ENCODE data around the gene COL4A1. TPM values are rescaled to one million over a fixed set of nuclear protein-coding genes. Genes with fewer than 3 reads are reported as not detected.

The COL4A1 gene
- total and polyA plus RNA-seq, 11 donors, result 52.6 to 428 (median 184) TPM

DNA sequence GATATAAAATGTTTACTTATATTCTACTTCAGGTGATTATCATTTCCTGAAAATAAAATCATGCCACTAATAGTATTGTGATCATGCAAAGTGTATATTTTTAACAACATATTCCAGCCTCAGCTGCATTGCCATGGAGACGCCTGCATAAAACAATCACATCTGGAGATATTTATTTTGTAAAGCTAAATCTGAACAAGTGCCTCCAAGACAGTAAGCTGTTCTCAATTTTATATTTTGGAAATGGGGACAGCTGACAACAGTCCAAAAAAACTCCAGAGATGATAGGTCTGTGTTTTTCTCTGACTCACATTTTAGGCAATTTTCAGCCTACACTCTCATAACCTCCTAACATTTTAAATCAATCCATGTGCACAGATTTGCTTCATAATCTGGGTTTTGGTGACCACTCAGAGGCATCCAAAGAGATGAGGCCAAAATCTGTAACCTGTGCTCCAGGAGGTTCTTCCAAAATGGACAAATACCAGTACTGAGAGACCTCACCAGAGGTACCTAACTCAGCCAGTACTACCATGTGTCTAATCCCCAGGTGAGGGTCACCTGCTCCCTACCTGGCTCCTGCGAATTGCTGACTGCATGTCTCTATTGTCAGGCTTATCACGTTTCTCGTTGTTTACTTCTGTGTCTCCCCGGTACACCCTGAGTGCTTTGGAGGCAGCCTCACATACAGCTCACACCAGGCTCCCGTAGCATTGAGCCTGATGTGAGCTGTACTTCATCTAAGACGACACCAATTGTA, 62.7 kb downstream of the COL4A1 start:
- Histone ChIP-seq H3K27ac (peak overlapping the region; percentile 30 to 84 (median 68)), H3K27me3 (no peaks in the 10 kb centered on the region), H3K9me3 (no peaks in the 10 kb centered on the region), H3K4me3 (no peak overlapping the region), H3K4me1 (peaks cover 10 to 99% (median 81%) of the 10 kb centered on the region in 12 donors), H3K36me3 (peaks cover 0 to 22% (median 0%) of the 10 kb centered on the region in 9 donors)
- intact Hi-C loops (cut with DNase I), result loop anchor here in 2 of 10 donors (5.0 to 10.0 kb wide), 2 partner anchors 61 to 168 kb away; partner anchors contain the start of genes COL4A1 (in 1 of the 2) and COL4A2 (in 1 of the 2)
- peak in 2 of 4 donors; percentile 23 to 33 for ATAC-seq
- WGBS, 4 donors, result 44 to 51% (median 49%) methylated on average over 7 of the region's 7 CpGs
- TF ChIP-seq, protein P1, sequence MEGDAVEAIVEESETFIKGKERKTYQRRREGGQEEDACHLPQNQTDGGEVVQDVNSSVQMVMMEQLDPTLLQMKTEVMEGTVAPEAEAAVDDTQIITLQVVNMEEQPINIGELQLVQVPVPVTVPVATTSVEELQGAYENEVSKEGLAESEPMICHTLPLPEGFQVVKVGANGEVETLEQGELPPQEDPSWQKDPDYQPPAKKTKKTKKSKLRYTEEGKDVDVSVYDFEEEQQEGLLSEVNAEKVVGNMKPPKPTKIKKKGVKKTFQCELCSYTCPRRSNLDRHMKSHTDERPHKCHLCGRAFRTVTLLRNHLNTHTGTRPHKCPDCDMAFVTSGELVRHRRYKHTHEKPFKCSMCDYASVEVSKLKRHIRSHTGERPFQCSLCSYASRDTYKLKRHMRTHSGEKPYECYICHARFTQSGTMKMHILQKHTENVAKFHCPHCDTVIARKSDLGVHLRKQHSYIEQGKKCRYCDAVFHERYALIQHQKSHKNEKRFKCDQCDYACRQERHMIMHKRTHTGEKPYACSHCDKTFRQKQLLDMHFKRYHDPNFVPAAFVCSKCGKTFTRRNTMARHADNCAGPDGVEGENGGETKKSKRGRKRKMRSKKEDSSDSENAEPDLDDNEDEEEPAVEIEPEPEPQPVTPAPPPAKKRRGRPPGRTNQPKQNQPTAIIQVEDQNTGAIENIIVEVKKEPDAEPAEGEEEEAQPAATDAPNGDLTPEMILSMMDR (IDR thresholded peaks at IDR 0.05), result no peak
- TF ChIP-seq POLR2A (IDR thresholded peaks at IDR 0.05), result no peak
- DNase-seq, result no peak

DNA sequence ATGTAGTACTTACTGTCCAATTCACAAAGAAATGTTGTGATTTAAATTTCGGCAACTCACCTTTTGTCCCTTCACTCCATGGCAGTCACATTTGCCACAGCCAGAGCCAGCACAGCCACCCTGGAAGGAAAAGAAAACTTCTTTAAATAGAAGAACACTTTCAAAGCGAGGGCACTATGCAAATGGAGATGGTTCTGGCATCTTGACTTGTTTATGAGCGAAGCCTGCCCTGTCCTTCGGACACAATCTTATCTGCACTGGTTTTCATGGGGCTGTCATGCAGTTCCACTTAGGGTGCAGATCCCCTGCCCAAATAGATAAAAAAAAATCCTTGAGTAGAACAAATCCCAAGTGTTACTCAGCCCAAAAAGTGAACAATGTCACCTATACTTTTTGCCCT, 64.3 kb downstream of the COL4A1 start:
- DNase-seq (no peak), ATAC-seq (peak; percentile 28 to 76 (median 58))
- Histone ChIP-seq H3K4me1 (peaks cover 12 to 100% (median 83%) of the 10 kb centered on the region in 12 donors), H3K27me3 (no peaks in the 10 kb centered on the region), H3K36me3 (peaks cover 0 to 22% (median 0%) of the 10 kb centered on the region in 9 donors), H3K9me3 (no peaks in the 10 kb centered on the region), H3K27ac (peak overlapping the region; percentile 41 to 84 (median 68)), H3K4me3 (peak overlapping the region in 7 of 12 donors; percentile 17 to 40 (median 29))
- 43 to 65% (median 50%) methylated on average over 4 of the region's 4 CpGs for WGBS, 4 donors
- intact Hi-C loops (cut with DNase I), result loop anchor here in 2 of 10 donors (5.0 to 10.0 kb wide), 2 partner anchors 62 to 170 kb away; partner anchors contain the start of genes COL4A1 (in 1 of the 2) and COL4A2 (in 1 of the 2)
- TF ChIP-seq POLR2A (IDR thresholded peaks at IDR 0.05), result no peak
- TF ChIP-seq, protein P1 (IDR thresholded peaks at IDR 0.05), result no peak

DNA sequence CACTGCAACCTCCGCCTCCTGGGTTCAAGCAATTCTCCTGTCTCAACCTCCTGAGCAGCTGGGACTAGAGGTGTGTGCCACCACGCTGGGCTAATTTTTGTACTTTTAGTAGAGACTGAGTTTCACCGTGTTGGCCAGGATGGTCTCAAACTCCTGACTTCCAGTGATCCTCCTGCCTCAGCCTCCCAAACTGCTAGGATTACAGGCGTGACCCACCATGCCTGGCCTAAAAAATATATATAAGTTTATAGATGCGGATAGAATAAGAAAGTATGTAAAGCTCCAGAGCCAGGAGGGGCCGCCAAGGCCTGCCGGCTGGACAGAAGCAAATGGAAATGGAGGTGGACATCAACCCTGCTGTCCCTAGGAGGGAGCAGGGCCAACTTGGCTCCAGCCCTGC, 66.0 kb downstream of the COL4A1 start:
- peaks cover 12 to 100% (median 85%) of the 10 kb centered on the region in 12 donors for H3K4me1 ChIP-seq
- no peak for ATAC-seq
- peak overlapping the region in 2 of 12 donors; percentile 17 to 34 for H3K4me3 ChIP-seq
- no peak for DNase-seq
- 80 to 84% (median 81%) methylated on average over 7 of the region's 7 CpGs for WGBS, 4 donors
- no peaks in the 10 kb centered on the region for H3K9me3 ChIP-seq
- peak overlapping the region in 11 of 12 donors; percentile 56 to 84 (median 73) for H3K27ac ChIP-seq
- H3K27me3 ChIP-seq, result no peaks in the 10 kb centered on the region
- intact Hi-C loops (cut with DNase I), result loop anchor here in 2 of 10 donors (5.0 to 10.0 kb wide), 2 partner anchors 64 to 171 kb away; partner anchors contain the start of genes COL4A1 (in 1 of the 2) and COL4A2 (in 1 of the 2)
- no peak for TF ChIP-seq POLR2A (IDR thresholded peaks at IDR 0.05)
- TF ChIP-seq, protein P1 (IDR thresholded peaks at IDR 0.05), result no peak
- H3K36me3 ChIP-seq, result peaks cover 0 to 22% (median 0%) of the 10 kb centered on the region in 9 donors

DNA sequence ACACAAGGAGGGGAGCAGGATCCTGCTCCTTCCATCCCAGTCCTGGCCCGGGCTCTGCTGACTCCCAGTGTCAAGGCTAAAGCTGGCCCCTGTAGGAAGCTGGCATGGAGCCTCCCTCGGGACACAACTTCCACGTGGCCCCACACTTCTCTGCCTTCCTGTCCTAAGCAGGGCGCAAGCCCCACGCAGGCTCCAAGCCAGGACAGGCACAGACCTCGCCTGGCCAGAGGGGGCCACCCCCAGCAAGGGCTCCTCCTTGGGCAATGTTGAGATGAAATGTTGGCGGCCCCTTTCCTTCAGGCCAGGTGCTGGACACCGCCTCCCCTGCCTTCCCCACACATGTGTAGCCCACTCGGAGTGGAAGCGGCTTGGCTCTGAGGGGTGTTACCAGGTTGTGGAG, 66.6 kb downstream of the COL4A1 start:
- DNase-seq (peak in 2 of 5 donors; percentile 19 to 45), ATAC-seq (peak in 3 of 4 donors; percentile 6 to 10 (median 7))
- Histone ChIP-seq H3K9me3 (no peaks in the 10 kb centered on the region), H3K4me1 (peaks cover 10 to 100% (median 83%) of the 10 kb centered on the region in 12 donors), H3K27ac (peak overlapping the region in 11 of 12 donors; percentile 61 to 84 (median 73)), H3K27me3 (no peaks in the 10 kb centered on the region), H3K36me3 (peaks cover 0 to 22% (median 0%) of the 10 kb centered on the region in 9 donors), H3K4me3 (no peak overlapping the region)
- no peak for TF ChIP-seq POLR2A (IDR thresholded peaks at IDR 0.05)
- TF ChIP-seq, protein P1 (IDR thresholded peaks at IDR 0.05), result peak in 1 of 12 donors; percentile 7
- 59 to 79% (median 67%) methylated on average over 6 to 10 of the region's 10 CpGs for WGBS, 4 donors
- intact Hi-C loops (cut with DNase I), result loop anchor here in 2 of 10 donors (5.0 to 10.0 kb wide), 2 partner anchors 64 to 172 kb away; partner anchors contain the start of genes COL4A1 (in 1 of the 2) and COL4A2 (in 1 of the 2)

Data from heart left ventricle (tissue), 16 donors.